PC-3 (cell line): ENCODE measurements around the gene DGUOK.

Experiments used
- EZH2 ChIP-seq: fragments of 300-600 bp; sonication (generic); IDR thresholded peaks from one replicate; pipeline ENCODE4 v1.6.1; 2017; ENCODE audit warnings: antibody characterized with exemption, mild to moderate bottlenecking, low read length; ENCODE audit not compliant: unreplicated experiment
- TF ChIP-seq, protein P1 (sequence below): fragments of 300-600 bp; sonication (generic); conservative IDR thresholded peaks from 2 replicates; pipeline ENCODE4 v1.5.1; 2017; ENCODE audit warnings: antibody characterized with exemption, low read depth, mild to moderate bottlenecking, low read length

DNA sequence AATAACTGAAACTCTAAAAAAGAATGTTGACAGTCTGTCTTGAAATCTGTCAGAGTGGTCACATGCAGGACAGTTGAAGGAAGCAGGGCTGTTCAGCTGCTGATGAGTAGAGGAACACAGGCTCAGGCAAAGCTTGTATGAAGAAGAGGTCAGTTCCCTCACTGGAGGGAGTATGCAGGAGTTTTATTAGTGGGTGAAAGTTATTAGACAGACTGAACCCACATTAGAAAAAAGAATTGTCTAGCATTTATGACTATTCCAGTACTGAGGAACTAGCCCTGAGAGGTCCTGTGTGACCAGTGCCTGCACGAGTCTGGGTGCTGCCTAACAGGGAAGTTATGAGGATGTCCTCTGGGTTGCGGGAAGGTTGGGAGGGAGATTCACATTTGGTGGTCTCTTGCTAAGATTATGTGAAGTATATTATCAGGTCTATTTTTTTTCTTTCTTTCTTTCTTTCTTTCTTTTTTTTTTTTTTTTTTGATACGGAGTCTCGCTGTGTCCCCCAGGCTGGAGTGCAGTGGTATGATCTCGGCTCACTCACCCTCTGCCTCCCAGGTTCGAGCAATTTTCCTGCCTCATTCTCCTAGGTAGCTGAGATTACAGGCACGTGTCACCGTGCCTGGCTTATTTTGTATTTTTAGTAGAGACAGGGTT, 67.6 kb downstream of the DGUOK start:
- TF ChIP-seq, protein P1, sequence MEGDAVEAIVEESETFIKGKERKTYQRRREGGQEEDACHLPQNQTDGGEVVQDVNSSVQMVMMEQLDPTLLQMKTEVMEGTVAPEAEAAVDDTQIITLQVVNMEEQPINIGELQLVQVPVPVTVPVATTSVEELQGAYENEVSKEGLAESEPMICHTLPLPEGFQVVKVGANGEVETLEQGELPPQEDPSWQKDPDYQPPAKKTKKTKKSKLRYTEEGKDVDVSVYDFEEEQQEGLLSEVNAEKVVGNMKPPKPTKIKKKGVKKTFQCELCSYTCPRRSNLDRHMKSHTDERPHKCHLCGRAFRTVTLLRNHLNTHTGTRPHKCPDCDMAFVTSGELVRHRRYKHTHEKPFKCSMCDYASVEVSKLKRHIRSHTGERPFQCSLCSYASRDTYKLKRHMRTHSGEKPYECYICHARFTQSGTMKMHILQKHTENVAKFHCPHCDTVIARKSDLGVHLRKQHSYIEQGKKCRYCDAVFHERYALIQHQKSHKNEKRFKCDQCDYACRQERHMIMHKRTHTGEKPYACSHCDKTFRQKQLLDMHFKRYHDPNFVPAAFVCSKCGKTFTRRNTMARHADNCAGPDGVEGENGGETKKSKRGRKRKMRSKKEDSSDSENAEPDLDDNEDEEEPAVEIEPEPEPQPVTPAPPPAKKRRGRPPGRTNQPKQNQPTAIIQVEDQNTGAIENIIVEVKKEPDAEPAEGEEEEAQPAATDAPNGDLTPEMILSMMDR: no peak
- no peak for TF ChIP-seq EZH2
